Smooth muscle cell (in vitro differentiated cells): ENCODE data around the gene RASL11A. TPM values are rescaled to one million over a fixed set of nuclear protein-coding genes. Genes with fewer than 3 reads are reported as not detected.
A peak's percentile ranks its signal among the peaks of the same experiment; 100 is the strongest.
"Not testable (repeated sequence)": the region's sequence is repeated elsewhere in the genome, so short reads cannot be mapped to it uniquely, and the experiment has no call there.

Experiments used
- DNase-seq: peaks from one replicate; lab custom pipeline; 2025; ENCODE audit not compliant: unreplicated experiment; lab: John Stamatoyannopoulos, UW
- H2AFZ ChIP-seq: fragments of 200-600 bp; sonication (generic); 2 replicates; pipeline ENCODE4 v1.6.0; 2016; ENCODE audit warnings: antibody characterized with exemption, low read depth, mild to moderate bottlenecking
- H3F3A ChIP-seq: fragments of 200-600 bp; sonication (generic); 2 replicates; pipeline ENCODE4 v1.6.0; 2017; ENCODE audit warnings: antibody characterized with exemption, low read depth
- H3K27ac ChIP-seq: fragments of 200-600 bp; sonication (generic); 2 replicates; pipeline ENCODE4 v1.5.1; 2016; ENCODE audit warnings: low read depth, mild to moderate bottlenecking
- H3K27me3 ChIP-seq: fragments of 200-600 bp; sonication (generic); 2 replicates; pipeline ENCODE4 v1.6.1; 2016; ENCODE audit warnings: low read depth, mild to moderate bottlenecking
- H3K36me3 ChIP-seq: fragments of 200-600 bp; sonication (generic); 2 replicates; pipeline ENCODE4 v1.5.1; 2016; ENCODE audit warnings: low read depth
- H3K4me1 ChIP-seq: fragments of 200-600 bp; sonication (generic); 2 replicates; pipeline ENCODE4 v1.5.1; 2016; ENCODE audit warnings: low read depth
- H3K4me2 ChIP-seq: fragments of 200-600 bp; sonication (generic); 2 replicates; pipeline ENCODE4 v1.6.0; 2016; ENCODE audit warnings: mild to moderate bottlenecking
- H3K4me3 ChIP-seq: fragments of 200-600 bp; sonication (generic); 2 replicates; pipeline ENCODE4 v1.5.1; 2016; ENCODE audit warnings: mild to moderate bottlenecking
- H3K79me2 ChIP-seq: fragments of 200-600 bp; sonication (generic); 2 replicates; pipeline ENCODE4 v1.6.0; 2016; ENCODE audit warnings: low read depth, mild to moderate bottlenecking
- H3K9ac ChIP-seq: fragments of 200-600 bp; sonication (generic); 2 replicates; pipeline ENCODE4 v1.6.0; 2016; ENCODE audit warnings: low read depth
- H3K9me3 ChIP-seq: fragments of 200-600 bp; sonication (generic); replicated peaks from 2 replicates; pipeline ENCODE4 v1.5.1; 2016; ENCODE audit warnings: low read depth
- H4K20me1 ChIP-seq: fragments of 200-600 bp; sonication (generic); 2 replicates; pipeline ENCODE4 v1.6.0; 2016; ENCODE audit warnings: low read depth
- CTCF ChIP-seq: fragments of 200-600 bp; sonication (generic); IDR thresholded peaks from 2 replicates; pipeline ENCODE4 v1.5.1; 2017; ENCODE audit warnings: borderline replicate concordance, mild to moderate bottlenecking, antibody characterized with exemption; ENCODE audit not compliant: insufficient read depth, poor library complexity, severe bottlenecking
- WGBS: methylation state at CpG from one replicate; pipeline ENCODE4 v1.1.7; 2016; ENCODE audit warnings: low lambda C conversion rate; 5-methylcytosine and 5-hydroxymethylcytosine counted together
- polyA plus RNA-seq: library from polyadenylated mRNA; unstranded; fragments of >200 nt; fragmentation: Nextera tagmentation; extraction: Ambion mirVana; gene quantifications from 2 replicates; pipeline ENCODE4 v1.2.1, GENCODE V29; 2016
- total RNA-seq: library from RNA; depleted of rRNA; stranded (reverse); fragments of >200 nt; gene quantifications from 2 replicates; pipeline ENCODE4 v1.2.3, GENCODE V29; 2014

RASL11A gene
- total RNA-seq (1.9 and 2.9 TPM in 2 replicates), polyA plus RNA-seq (0.30 TPM in 1 of 2 replicates, not detected in the other)

GRCh38 chr13:27270594-27271520 is at the start of gene RASL11A:
TSS of gene RASL11A (plus strand) at chr13:27270830. CDS start at chr13:27270945, 115 bp downstream.
- 2% methylated on average over 94 of the region's 99 CpGs for WGBS
- Histone ChIP-seq H3F3A (no peaks in the 10 kb centered on the region), H3K36me3 (no peaks in the 10 kb centered on the region), H3K27ac (peak within 1 kb of the TSS; percentile 30), H3K9me3 (no peaks in the 10 kb centered on the region), H2AFZ (peak within 1 kb of the TSS; percentile 95), H4K20me1 (no peaks in the 10 kb centered on the region), H3K4me1 (peaks cover 3% of the 10 kb centered on the region), H3K4me3 (peak within 1 kb of the TSS; percentile 81), H3K9ac (peak within 1 kb of the TSS; percentile 55), H3K4me2 (peak within 1 kb of the TSS; percentile 96), H3K27me3 (peaks cover 16% of the 10 kb centered on the region), H3K79me2 (no peaks in the 10 kb centered on the region)
- peak; percentile 76 for DNase-seq
- TF ChIP-seq CTCF = peak; percentile 90

DNA sequence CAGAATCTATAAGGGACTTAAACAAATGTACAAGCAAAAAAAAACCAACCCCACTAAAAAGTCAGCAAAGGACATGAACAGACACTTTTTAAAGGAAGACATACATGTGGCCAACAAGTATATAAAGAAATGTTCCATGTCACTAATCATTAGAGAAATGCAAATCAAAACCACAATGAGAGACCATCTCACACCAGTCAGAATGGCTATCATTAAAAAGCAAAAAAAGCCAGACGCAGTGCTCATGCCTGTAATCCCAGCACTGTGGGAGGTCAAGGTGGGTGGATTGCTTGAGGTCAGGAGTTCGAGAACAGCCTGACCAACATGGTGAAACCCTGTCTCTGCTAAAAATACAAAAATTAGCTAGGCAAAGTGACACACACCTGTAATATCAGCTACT is 48.5 kb upstream of the RASL11A start:
- H3K27me3 ChIP-seq, H3F3A ChIP-seq, H3K4me1 ChIP-seq, DNase-seq, H3K36me3 ChIP-seq, H4K20me1 ChIP-seq, H2AFZ ChIP-seq, H3K9ac ChIP-seq, H3K4me3 ChIP-seq, H3K79me2 ChIP-seq, H3K27ac ChIP-seq, H3K4me2 ChIP-seq, H3K9me3 ChIP-seq: not testable (repeated sequence)
- WGBS = 82% methylated on average over 2 of the region's 2 CpGs

DNA sequence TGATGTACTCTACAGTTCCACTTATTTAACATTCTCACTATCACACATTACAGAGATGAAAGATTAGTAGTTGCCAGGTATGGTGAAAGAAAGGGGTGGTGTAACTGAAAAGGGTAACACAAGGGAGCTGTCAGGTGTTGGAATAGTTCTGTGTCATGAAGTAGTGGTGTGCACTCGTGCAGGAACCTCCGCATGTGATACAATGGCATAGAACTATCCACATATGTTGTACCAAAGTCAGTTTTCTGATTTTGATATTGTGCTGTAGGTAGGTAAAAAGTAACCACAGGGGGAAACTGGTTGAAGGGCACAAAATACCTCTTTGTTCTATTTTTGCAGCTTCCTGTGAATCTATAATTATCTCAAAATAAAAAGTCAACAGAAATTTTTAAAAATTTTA is 43.6 kb upstream of the RASL11A start:
- no peak overlapping the region for H3K27ac ChIP-seq
- no peak overlapping the region for H3K4me3 ChIP-seq
- H3K4me1 ChIP-seq = no peaks in the 10 kb centered on the region
- no peak overlapping the region for H2AFZ ChIP-seq
- 90% methylated on average over 2 of the region's 2 CpGs for WGBS
- no peaks in the 10 kb centered on the region for H3K27me3 ChIP-seq
- H3K9ac ChIP-seq = no peak overlapping the region
- H3K79me2 ChIP-seq = no peaks in the 10 kb centered on the region
- no peak for DNase-seq
- no peak for TF ChIP-seq CTCF
- no peaks in the 10 kb centered on the region for H3F3A ChIP-seq
- H3K9me3 ChIP-seq = no peaks in the 10 kb centered on the region
- H3K36me3 ChIP-seq = no peaks in the 10 kb centered on the region
- no peaks in the 10 kb centered on the region for H4K20me1 ChIP-seq
- H3K4me2 ChIP-seq = no peak overlapping the region

GRCh38 chr13:27228131-27228530 is 42.5 kb upstream of the RASL11A start:
- TF ChIP-seq CTCF = no peak
- no peaks in the 10 kb centered on the region for H3K79me2 ChIP-seq
- H3K9me3 ChIP-seq = no peaks in the 10 kb centered on the region
- DNase-seq = no peak
- H3K27ac ChIP-seq = no peak overlapping the region
- H3K4me2 ChIP-seq = no peak overlapping the region
- H3F3A ChIP-seq = no peaks in the 10 kb centered on the region
- no peak overlapping the region for H2AFZ ChIP-seq
- no peaks in the 10 kb centered on the region for H4K20me1 ChIP-seq
- H3K27me3 ChIP-seq = no peaks in the 10 kb centered on the region
- H3K36me3 ChIP-seq = no peaks in the 10 kb centered on the region
- H3K9ac ChIP-seq = no peak overlapping the region
- no peaks in the 10 kb centered on the region for H3K4me1 ChIP-seq
- H3K4me3 ChIP-seq = no peak overlapping the region
